GM18520 (cell line): Measurements from ENCODE around the gene PRDM11.
"Not testable (repeated sequence)": the region's sequence is repeated elsewhere in the genome, so short reads cannot be mapped to it uniquely, and the experiment has no call there.

ENCODE experiments used
- ATAC-seq: cut with Tn5 transposase; IDR thresholded peaks from one replicate; pipeline ENCODE4 v1.9.1; 2021; ENCODE audit not compliant: unreplicated experiment

Gene PRDM11

DNA sequence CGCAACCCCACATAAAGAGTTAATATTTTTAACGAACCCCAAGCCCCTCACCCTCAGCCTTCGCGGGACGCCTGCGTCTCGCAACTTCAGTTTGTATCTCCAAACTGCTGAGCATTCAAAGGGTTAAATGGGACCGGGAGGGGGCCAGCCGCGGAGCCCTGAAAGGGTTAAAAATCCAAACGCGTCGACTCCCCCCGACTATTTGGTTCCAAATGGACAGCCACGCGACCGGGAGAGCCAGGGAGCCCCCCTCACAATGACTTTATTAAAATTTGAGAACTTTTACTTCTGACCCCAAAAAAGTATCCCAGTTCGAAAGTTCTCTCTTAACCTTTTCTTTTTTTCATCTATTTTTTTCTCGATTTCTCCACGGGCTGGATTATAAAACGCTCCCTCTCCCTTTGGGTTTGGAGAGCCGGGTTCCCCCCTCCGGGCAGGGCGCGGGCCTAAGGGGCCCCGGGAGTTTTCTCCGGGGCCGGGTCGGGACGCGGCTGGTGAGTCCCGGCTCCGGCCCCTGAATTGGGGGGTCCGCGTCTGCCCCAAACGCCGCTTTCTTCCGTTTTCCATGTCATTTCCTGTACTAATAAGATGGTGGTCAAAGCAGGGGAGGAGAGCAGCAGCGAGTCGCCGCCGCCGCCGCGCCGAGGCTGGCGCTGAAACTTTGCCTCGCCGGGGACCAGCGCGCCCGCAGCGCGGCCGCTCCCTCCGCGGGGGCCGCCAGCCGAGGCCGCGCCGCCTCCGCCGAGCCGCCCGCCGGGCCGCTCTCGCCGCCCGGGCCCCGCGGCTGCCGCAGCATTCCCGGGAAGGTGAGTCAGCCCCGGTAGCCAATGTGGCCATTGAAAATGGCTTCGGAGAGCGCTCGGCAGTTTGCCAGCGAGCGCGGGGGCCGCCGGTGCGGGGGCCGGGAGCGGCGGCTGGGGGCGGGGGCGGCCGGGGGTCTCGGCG lies at the start of gene PRDM11:
PRDM11 (plus strand) TSS at position 568 of the 945 bp plus-strand sequence. CDS start 35,128 bp downstream, outside the sequence.
- ATAC-seq, result peak; percentile 8

DNA sequence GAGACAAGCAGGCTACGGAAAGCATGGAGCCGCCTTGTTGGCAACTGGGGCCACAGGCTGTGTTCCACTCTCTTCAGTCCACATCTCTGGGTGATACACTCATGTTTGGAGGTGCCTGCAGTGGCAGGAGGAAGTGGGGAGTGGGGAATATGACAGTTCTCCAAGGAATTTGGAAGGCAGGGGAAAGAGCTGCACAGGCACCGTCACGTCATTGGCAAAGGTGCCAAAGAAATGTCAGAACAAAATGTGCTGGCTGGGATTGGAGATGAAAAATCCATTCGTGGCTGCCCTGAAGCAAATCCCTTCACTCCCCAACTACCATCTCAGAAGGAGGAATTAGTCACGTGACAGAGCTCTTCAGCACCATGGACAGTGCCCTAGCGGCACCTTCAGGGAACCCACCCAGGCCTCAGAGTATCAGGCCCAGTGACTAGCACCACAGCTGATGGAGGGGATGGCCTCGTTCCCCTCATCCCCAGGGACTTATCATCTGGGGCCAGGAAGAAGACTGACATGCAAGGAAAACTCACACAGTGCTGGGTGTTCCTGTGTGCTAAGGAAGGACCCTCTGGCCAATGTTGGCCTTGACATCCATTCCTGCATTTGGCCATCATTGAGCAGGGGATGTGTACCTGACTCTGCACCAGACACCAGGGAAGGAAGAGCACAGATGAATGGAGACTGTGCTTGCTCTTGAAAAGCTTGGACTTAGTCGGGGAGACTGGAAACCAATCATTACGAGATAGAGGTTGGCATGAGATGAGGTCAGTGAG lies 48.5 kb upstream of the PRDM11 start:
- ATAC-seq, result no peak

DNA sequence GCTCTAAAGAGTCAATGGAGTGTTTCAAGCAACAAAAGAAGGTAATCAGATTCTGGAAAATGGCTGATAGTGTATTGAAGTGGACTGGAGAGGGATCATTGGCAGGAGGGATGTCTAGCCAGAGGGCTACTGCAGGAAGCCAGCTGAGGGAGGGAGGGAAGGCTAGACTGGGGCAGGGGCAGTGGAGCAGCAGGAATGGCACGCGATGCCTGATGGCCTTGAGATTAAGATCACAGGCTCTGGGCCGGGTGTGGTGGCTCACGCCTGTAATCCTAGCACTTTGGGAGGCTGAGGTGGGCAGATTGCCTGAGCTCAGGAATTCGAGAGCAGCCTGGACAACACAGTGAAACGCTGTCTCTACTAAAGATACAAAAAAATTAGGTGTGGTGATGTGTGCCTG lies 47.5 kb upstream of the PRDM11 start:
- no peak for ATAC-seq

DNA sequence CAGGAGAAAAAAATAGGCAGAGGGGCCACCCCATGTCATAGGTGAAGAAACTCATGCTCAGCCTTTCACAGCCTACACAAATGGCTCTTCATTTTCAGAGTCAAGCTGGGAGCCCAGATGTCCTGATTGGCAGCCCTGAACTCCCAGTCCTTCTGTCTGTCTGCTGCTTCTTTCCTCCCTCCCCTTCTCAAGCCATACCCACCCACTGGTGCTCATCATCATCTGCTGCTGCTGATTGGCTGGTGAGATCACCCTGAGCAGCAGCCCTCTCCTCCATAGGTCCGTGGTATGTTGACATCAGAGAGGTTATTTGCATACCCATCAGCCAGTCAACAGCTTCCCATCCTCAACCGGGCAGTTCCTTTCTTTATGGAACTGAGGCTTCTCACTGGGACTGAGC lies 46.1 kb upstream of the PRDM11 start:
- ATAC-seq, result no peak

DNA sequence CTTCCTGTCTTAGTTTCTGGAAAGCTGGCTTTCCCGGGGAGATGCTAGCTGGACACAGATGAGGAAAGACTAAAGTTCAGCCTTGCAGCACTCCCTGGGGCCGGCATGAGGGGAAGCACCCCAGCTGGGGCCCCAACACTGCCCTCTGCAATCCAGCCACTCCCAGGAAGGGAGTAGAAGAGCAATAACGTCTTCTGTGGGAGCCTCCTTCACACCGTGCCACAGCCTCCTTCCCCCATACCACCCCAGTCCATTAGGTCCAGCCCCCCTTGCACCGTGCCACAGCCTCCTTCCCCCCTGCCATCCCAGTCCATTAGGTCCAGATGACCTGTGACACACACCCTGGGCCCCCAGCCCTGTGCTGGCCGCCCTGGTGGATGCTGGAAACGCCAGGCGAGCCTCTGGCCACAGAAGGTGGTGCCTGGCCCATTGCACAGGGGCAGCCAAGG lies 44.1 kb upstream of the PRDM11 start:
- no peak for ATAC-seq

DNA sequence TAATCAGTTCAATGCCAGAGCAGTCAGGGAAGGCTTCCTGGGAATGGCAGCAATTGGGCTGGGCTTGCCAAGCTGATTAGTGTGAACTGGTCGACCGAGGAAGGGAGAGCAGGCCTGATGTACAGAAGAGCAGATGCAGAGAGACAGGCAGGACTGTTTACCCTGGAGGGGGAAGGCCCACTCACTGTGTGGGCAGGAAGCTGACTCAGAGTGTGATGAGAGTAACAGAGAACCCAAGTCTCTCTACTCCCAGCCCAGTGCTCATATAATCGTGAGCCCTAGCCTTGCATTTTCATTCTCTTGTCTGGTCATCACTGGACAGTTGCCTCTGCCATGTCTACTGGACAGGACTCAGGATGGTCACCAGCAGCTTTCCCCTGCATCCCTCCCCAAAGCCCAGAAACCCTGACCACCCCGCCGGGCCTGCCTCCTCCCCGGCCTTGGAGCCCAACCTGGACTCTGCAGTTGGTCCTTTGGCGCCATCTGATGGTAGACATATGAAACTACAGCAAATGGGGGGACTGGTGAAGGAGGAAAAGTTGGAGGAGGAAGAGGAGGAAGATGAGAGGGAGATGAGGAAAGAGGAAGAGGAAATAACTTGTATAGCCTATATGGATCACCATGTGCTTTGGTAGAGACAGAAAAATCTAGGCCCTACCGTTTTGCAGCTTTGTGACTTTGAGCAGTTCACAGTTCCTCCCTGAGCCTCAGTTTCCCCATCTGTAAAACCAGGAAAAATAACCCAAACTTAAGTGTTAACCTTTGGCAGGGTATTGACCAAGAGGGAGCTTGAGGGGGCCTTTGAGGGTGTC lies 43.4 kb upstream of the PRDM11 start:
- ATAC-seq, result peak; percentile 71

DNA sequence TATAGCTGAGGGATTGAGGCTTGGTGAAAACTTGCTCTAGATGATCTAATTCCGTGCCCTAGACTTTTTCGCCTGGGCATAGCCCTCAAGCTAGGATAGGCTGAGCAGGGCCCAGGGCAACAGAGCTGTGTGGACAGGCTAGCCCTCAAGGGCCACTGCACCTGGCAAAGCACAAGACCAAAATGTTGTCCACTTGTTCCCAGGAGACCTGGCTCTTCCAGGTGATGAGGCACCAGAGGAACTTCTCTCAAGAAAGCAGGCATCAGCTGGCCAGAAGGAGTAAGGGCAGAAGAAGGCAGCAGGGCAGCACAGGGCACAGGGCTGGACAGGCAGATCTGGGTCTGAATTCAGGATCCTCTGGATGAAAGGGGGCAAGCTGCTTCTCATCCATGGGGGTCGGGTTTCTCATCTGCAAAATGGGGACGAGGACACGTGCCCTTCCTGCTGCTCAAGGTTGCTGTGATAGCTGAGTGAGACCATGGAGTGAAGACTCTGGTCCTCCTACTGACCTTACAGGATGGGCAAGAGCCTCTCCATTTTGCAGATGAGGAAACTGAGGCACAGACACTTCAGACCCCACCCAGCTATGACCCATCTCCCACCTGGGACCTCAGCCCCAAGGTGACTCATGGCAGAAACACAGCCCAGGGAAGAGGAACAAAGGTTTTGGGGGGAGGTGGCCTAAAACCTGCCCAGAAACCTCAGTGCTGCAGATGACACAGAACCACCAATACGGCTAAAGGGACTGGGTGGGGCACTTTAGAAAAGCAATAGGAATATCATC lies 42.2 kb upstream of the PRDM11 start:
- ATAC-seq, result no peak

DNA sequence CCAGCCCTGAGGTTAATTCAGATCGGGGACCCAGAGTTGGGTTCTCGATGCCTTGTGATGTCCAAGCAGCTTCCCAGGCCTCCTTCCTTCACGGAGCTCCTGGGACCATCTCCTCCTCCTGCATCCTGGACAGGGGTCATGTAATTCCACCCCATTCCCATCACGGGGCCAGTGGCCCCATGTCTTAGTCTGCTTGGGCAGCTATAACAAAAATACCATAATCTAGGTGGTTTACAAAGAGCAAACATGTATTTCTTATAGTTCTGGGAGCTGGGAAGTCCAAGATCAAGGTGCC lies 41.7 kb upstream of the PRDM11 start:
- no peak for ATAC-seq

DNA sequence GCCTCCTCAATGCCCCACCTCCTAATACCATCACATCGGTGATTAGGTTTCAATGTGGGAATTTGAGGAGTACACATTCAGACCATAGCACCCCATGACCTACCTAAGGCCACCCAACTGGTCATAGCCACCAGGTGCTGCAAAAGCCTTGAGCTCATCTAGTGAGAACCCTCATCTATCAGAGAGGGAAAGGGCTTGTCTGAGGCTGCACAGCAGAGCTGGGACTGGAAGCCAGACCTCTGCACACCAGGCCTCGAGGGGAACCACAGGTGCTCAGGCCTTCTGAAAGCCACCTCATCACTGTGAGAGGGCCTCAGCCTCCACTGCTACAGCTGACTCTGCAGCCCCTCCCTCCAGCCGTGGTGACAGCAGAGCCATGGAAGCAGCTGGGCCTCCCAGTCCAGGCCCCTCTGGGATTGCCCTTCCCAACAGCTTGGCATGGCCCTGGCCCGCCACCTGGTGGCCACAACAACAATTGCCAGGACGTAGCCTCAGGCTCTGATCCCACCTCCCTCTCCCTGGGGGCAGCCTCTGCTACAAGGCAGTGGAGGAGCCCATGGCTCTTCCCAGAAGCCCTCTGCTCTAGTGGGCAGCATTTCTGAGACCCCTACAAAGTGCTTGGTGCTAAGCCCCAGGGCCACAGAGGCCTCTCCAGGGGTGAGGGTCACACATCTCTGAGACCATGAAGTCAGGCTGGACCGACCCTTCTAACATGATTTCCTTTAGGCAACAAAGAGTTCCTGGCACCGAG lies 41.0 kb upstream of the PRDM11 start:
- ATAC-seq, result peak; percentile 42

DNA sequence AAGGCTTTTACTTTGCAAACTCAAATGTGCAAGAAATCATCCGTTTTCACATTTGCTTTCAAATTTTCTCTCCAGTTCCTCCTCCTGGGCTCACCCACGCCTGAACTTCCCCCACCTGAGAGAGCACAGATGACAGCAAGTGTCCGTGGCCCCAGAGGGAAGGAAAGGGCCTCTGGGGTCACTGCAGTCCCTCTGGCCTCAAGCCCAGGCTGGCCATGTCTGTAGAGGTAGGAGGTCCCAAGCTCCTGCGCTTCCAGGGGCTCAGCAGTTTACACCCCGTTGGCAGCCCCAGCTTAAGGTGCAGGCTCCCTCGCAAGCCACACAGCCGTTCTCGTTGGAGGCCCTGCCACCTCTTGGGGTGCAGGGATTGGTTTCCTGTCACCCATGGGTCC lies 40.5 kb upstream of the PRDM11 start:
- no peak for ATAC-seq

DNA sequence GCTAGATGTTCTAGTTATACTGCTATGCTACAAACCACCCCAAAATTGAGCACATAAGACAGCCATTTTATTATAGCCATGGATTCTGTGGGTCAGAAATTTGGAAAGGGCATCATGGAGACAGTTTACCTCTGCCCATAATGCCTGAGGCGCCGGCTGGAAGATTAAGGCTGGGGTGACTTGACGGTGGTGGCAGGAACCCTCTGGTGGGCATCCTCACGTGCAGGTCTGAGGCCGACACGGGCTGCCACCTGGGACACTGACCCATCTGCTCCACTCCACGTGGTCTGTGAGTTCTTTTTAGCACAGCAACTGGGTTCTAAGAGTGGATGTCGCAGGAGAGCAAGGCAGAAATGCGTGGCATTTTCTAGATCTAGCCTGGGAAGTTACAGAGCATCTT lies 40.0 kb upstream of the PRDM11 start:
- ATAC-seq, result no peak

DNA sequence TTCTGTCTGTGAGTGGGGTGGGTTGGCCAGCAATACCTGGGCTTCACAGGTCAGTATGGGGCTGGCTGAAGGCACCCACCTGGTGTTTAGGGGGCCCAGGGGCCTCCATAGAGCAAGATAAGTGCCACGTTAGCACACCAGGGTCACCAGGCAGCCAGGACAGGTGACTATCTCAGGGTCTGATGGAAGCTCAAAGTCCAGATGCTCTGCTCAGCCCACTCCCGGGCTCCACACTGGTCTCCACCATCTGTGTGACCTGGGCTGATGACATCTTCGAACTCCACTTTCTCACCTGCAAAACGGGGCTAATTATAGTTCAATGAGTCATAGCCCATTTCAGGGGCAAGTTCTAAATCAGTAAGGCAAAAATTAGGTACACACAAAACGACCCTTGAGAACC lies 39.4 kb upstream of the PRDM11 start:
- no peak for ATAC-seq

DNA sequence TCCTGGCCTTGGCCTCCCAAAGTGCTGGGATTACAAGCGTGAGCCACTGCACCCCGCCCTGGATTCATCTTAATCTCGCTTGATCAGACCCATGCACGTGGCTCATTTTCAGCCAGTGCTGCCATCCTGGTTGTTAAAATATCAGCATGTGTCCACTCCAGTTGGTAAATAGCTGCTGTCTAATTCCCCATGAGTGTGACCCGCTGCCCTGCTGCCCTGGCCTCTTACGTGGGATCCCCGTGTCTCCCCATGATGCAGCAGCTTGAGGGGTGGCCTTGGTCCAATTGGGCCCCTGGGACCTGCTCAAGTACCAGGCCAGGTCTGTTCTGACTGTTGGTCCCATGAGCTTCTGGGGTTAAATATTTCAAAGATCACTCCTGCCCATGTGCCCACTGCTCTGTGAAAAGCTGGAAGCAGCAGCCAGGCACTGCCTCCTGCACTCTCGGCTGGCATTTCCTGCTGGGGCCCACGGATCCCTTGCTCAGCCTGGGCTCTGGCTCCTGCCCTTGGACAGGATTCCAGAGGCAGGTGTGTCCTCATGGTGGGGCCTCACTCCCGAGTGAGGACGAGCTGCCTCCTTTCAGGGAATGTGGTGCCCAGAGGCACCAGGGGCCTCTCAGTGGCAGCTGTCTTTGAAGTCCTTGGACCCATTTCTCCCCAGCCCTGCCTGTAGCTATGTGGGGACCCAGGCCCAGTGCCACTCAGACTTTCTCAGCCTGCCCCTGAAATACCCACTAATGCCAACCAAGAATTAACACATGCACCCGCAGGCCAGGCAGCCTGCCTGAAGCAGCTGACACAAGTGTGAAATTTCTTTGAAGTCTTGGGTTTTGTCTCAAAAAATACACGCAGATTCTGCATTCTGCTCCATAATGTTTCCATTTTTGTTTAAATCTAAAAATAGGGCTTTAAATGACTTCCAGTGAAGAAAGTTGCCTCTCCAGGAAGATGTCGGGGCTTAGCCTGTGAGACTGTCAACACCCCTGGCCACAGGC lies 38.1 kb upstream of the PRDM11 start:
- ATAC-seq, result no peak

DNA sequence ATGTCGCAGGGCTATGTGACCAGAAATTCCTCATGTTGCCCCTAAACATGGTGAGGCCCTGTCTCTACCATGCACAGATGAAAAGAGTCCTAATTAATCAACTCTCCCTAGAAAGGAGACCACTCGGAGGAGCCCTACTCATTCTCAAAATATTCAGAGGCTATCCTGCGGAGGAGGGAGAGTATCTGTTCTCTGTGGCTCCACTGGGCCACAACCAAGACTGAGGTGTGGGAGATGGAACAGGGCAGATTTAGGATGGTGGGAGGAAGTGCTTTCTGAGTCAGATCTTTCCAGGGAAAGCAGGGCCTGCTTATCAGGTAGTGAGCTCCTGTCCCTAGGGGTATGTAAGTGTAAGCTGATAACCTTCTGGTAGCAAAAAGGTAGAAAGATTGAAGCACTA lies 37.0 kb upstream of the PRDM11 start:
- no peak for ATAC-seq

DNA sequence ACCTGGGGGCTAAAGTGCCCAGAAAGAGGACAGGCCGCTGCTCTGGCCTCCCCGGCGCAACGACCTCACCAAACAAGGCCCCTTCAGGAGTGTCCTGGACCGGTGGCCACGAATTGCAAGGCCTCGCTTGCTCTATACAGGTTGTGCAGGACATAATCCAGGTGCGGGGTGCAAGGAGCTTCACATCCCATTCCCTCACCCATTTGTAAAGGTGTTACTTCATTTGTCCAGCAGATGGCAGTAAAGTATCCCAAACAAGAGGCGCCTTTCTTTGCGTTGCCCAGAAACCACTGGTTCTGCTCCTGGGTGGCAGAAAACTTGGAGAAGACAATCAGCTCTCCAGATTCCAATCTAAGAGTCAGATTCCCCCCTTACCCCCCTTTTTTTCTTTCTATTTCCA lies 35.9 kb upstream of the PRDM11 start:
- ATAC-seq, result no peak

DNA sequence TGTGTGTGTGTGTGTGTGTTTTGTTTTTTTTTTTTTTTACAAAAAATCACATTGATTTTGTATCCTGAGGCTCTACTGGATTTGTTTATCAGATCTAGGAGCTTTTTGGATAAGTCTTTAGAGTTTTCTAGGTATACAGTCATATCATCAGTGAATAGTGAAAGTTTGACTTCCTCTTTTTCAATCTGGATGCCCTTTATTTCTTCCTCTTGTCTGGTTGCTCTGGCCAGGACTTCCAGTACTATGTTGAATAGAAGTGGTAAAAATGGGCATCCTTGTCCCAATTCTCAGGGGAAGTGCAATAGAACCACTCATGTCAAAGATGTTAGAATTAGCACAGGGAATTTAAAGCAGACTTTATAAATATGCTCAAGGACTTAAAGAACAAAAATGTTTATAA lies 32.6 kb upstream of the PRDM11 start:
- ATAC-seq, result no peak

DNA sequence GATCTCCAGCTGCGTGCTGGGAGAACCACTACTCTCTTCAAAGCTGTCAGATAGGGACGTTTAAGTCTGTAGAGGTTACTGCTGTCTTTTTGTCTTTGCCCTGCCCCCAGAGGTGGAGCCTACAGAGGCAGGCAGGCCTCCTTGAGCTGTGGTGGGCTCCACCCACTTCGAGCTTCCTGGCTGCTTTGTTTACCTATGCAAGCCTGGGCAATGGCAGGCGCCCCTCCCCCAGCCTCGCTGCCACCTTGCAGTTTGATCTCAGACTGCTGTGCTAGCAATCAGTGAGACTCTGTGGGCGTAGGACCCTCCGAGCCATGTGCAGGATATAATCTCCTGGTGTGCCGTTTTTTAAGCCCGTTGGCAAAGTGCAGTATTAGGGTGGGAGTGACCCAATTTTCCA lies 18.6 kb upstream of the PRDM11 start:
- ATAC-seq, result not testable (repeated sequence)

DNA sequence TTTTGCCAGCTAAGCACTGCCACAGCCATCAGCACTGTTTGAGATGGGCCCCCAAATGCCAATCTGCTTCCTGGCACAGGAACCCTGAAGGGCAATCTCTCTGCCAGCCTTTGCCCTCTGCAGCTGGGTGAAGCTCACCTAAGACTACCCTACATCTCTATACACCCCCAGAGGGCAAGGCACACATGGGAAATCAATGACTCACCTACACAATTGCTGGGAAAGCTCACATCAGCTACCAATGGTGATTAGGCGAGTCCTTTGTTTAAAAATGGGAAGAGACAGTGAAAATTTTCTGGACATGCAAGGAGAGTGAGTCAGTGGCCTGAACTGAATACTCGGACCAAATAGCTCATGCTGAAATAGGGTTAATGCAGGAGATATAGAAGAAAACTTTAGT lies 12.6 kb upstream of the PRDM11 start:
- no peak for ATAC-seq

DNA sequence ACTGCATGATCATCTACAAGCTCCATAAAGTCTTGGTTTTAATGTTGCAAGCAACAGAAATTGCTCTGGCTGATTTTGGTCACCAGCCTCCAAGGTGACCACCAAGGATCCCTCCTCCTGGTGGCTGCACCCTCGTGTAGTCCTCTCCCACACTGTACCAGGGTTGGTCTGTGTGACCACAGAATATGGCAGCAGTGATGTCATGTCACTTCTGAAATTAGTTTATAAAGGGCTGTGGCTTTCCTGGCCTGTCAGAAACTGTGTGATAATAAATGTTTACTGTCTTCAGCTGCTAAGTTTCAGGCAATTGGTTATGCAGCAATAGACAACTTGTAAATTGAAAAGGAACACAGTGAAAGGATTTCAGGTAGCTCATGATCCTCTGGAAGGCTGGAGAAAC lies 5.3 kb upstream of the PRDM11 start:
- ATAC-seq, result no peak
